CD8-positive, alpha-beta memory T cell (primary cell): Measurements from ENCODE around the gene GYG2. TPM values are rescaled to one million over a fixed set of nuclear protein-coding genes. Genes with fewer than 3 reads are reported as not detected.

ENCODE experiments used
- CTCF ChIA-PET: fragments of 350-600 bp; sonication (Branson Sonifier 250); formaldehyde crosslinking; loops from one replicate; lab custom pipeline; 2021; ENCODE audit warnings: antibody characterized with exemption; lab: Charles Lee
- POLR2A ChIA-PET: fragments of 350-600 bp; sonication (Branson Sonifier 250); formaldehyde crosslinking; loops from one replicate; lab custom pipeline; 2021; ENCODE audit warnings: antibody characterized with exemption; lab: Charles Lee
- DNase-seq, 5 donors: peaks; one replicate each; pipeline versions ENCODE4 v3.0.0 to v3.0.0-alpha.2; 2020 to 2022; ENCODE audit warnings: mixed read lengths in 1 of 5
- H3K27ac ChIP-seq: one replicate; pipeline ENCODE4 v1.7.0; 2013; ENCODE audit warnings: low read depth, mild to moderate bottlenecking, low read length, moderate library complexity
- H3K27me3 ChIP-seq: 2 replicates; pipeline ENCODE4 v1.7.0; 2013; ENCODE audit warnings: low read length, mild to moderate bottlenecking; ENCODE audit not compliant: insufficient read depth, poor library complexity, severe bottlenecking
- H3K36me3 ChIP-seq: 2 replicates; pipeline ENCODE4 v1.7.0; 2013; ENCODE audit warnings: mild to moderate bottlenecking, low read length, moderate library complexity; ENCODE audit not compliant: insufficient read depth
- H3K4me1 ChIP-seq: 2 replicates; pipeline ENCODE4 v1.7.0; 2013; ENCODE audit warnings: mild to moderate bottlenecking, low read length, moderate library complexity; ENCODE audit not compliant: insufficient read depth
- H3K4me3 ChIP-seq: 2 replicates; pipeline ENCODE4 v1.7.0; 2013; ENCODE audit warnings: mild to moderate bottlenecking, low read length
- H3K9me3 ChIP-seq: 2 replicates; pipeline ENCODE4 v1.7.0; 2013; ENCODE audit warnings: mild to moderate bottlenecking, low read length
- H3K27ac Mint-ChIP-seq, 8 donors: one replicate each; pipeline ENCODE4 v1.8.0; 2020 to 2021; ENCODE audit warnings: mixed read lengths in 8 of 8, mild to moderate bottlenecking in 6 of 8, inconsistent platforms in 3 of 8, moderate library complexity in 3 of 8
- H3K27me3 Mint-ChIP-seq, 2 donors: one replicate each; pipeline ENCODE4 v1.8.0; 2020 to 2021; ENCODE audit warnings: mixed read lengths in 2 of 2, mild to moderate bottlenecking in 1 of 2, moderate library complexity in 1 of 2
- H3K36me3 Mint-ChIP-seq, 3 donors: one replicate each; pipeline ENCODE4 v1.8.0; 2020 to 2021; ENCODE audit warnings: mixed read lengths in 3 of 3, inconsistent platforms in 1 of 3, mild to moderate bottlenecking in 1 of 3
- H3K4me1 Mint-ChIP-seq, 3 donors: one replicate each; pipeline ENCODE4 v1.8.0; 2020 to 2021; ENCODE audit warnings: mixed read lengths in 3 of 3, inconsistent platforms in 1 of 3, mild to moderate bottlenecking in 1 of 3
- H3K4me3 Mint-ChIP-seq, 7 donors: one replicate each; pipeline ENCODE4 v1.8.0; 2020 to 2021; ENCODE audit warnings: mixed read lengths in 7 of 7, mild to moderate bottlenecking in 6 of 7, moderate library complexity in 4 of 7, inconsistent platforms in 2 of 7
- H3K9me3 Mint-ChIP-seq, 5 donors: one replicate each; pipeline ENCODE4 v1.8.0; 2020 to 2022; ENCODE audit warnings: mixed read lengths in 5 of 5, mild to moderate bottlenecking in 3 of 5, moderate library complexity in 2 of 5, inconsistent platforms in 1 of 5
- polyA plus RNA-seq: library from polyadenylated mRNA; unstranded; fragments of 300-500 nt; fragmentation: Illumina TruSeq; gene quantifications from one replicate; pipeline ENCODE4 v1.2.3, GENCODE V29; 2021
- total RNA-seq, 2 experiments: library from RNA; stranded (reverse); gene quantifications; one replicate each; pipeline ENCODE4 v1.2.3, GENCODE V29; 2021

GYG2 gene
- total and polyA plus RNA-seq, 3 experiments from 2014 or later: not detected

GRCh38 chrX:2819345-2820135 lies 9.2 kb upstream of the GYG2 start:
- H3K36me3 ChIP-seq: no peaks in the 10 kb centered on the region
- H3K27ac Mint-ChIP-seq: no peak overlapping the region
- H3K4me3 ChIP-seq: no peak overlapping the region
- ChIA-PET CTCF (no interaction called here), POLR2A (no interaction called here)
- H3K4me1 ChIP-seq: no peaks in the 10 kb centered on the region
- H3K4me1 Mint-ChIP-seq: peaks cover 0 to 7% (median 1%) of the 10 kb centered on the region in 3 donors
- no peak for DNase-seq
- no peaks in the 10 kb centered on the region for H3K36me3 Mint-ChIP-seq
- H3K27ac ChIP-seq: no peak overlapping the region
- peaks cover 14 to 19% of the 10 kb centered on the region in 2 donors for H3K27me3 Mint-ChIP-seq
- no peaks in the 10 kb centered on the region for H3K9me3 Mint-ChIP-seq
- no peaks in the 10 kb centered on the region for H3K9me3 ChIP-seq
- no peaks in the 10 kb centered on the region for H3K27me3 ChIP-seq
- no peak overlapping the region for H3K4me3 Mint-ChIP-seq

- H3K27me3 Mint-ChIP-seq: peaks cover 13 to 19% of the 10 kb centered on the region in 2 donors
- Histone ChIP-seq H3K4me1 (no peaks in the 10 kb centered on the region), H3K27me3 (no peaks in the 10 kb centered on the region), H3K27ac (no peak overlapping the region), H3K9me3 (no peaks in the 10 kb centered on the region), H3K4me3 (no peak overlapping the region), H3K36me3 (no peaks in the 10 kb centered on the region)
- ChIA-PET CTCF (no interaction called here), POLR2A (no interaction called here)
- DNase-seq: no peak
- no peaks in the 10 kb centered on the region for H3K36me3 Mint-ChIP-seq
- no peaks in the 10 kb centered on the region for H3K9me3 Mint-ChIP-seq
- H3K4me3 Mint-ChIP-seq: no peak overlapping the region
- peak overlapping the region in 1 of 8 donors; percentile 55 for H3K27ac Mint-ChIP-seq
- H3K4me1 Mint-ChIP-seq: peaks cover 0 to 7% (median 1%) of the 10 kb centered on the region in 3 donors
Observed at GRCh38 chrX:2820136-2820771, 8.5 kb upstream of the GYG2 start.

DNA sequence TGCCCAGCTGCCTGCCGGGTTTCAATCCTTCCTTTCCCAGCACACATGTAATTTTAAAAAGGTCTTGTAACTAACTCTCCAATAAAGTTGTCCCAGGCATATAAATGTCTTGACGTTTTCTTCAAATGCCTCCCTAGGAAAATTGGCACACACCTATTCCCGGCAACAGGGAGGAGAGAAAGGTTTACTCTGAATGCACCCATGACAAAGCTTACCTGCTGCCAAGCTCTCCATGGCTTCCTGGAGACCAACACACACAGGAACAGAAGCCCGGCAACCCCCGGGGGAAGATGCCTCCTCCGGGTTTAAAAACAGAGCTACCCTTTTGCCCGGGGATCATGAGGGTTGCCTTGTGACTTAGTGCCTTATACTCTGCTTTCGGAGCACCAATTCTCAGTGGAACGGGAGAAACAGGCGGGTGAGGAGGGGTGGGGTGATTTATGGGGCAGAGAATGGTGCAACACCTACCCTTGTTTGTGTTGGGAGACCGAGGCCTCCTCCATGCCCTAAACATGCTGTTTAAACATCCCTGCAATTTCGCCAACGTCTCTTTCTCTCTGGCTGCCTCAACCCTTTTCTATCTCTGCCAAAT lies 4.8 kb upstream of the GYG2 start:
- CTCF ChIA-PET: no interaction called here
- H3K27ac ChIP-seq: no peak overlapping the region

DNA sequence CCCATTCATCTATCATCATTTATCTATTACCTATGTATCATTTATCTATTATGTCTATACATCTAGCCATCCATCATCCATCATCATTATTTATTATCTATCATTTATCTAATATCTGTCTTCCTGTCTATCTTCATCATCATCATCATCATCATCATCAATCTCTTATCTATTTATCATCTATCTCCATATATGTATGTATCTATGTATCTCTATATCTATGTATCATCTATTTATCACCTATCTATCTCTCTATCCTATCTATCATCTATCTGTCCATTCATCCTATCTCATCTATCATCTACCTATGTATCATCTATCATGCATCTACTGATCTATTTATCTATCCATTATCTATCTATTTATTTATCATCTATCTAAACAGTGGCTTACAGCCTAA lies 3.8 kb upstream of the GYG2 start:
- no peak overlapping the region for H3K27ac Mint-ChIP-seq
- Histone ChIP-seq H3K4me3 (no peak overlapping the region), H3K27me3 (no peaks in the 10 kb centered on the region), H3K36me3 (no peaks in the 10 kb centered on the region), H3K27ac (no peak overlapping the region), H3K4me1 (no peaks in the 10 kb centered on the region), H3K9me3 (no peaks in the 10 kb centered on the region)
- peaks cover 9 to 13% of the 10 kb centered on the region in 2 donors for H3K27me3 Mint-ChIP-seq
- no peaks in the 10 kb centered on the region for H3K36me3 Mint-ChIP-seq
- ChIA-PET POLR2A (no interaction called here), CTCF (no interaction called here)
- no peak overlapping the region for H3K4me3 Mint-ChIP-seq
- H3K9me3 Mint-ChIP-seq: no peaks in the 10 kb centered on the region
- H3K4me1 Mint-ChIP-seq: peaks cover 0 to 7% (median 1%) of the 10 kb centered on the region in 3 donors
- no peak for DNase-seq

More for the DNA sequence above, 4.8 kb upstream of the GYG2 start:
- no peaks in the 10 kb centered on the region for H3K36me3 Mint-ChIP-seq
- DNase-seq: no peak
- H3K27ac Mint-ChIP-seq: no peak overlapping the region
- Histone ChIP-seq H3K36me3 (no peaks in the 10 kb centered on the region), H3K27me3 (no peaks in the 10 kb centered on the region), H3K9me3 (no peaks in the 10 kb centered on the region), H3K4me1 (no peaks in the 10 kb centered on the region), H3K4me3 (no peak overlapping the region)
- peaks cover 9 to 19% of the 10 kb centered on the region in 2 donors for H3K27me3 Mint-ChIP-seq
- POLR2A ChIA-PET: no interaction called here
- H3K4me3 Mint-ChIP-seq: no peak overlapping the region
- no peaks in the 10 kb centered on the region for H3K9me3 Mint-ChIP-seq
- peaks cover 0 to 7% (median 1%) of the 10 kb centered on the region in 3 donors for H3K4me1 Mint-ChIP-seq

DNA sequence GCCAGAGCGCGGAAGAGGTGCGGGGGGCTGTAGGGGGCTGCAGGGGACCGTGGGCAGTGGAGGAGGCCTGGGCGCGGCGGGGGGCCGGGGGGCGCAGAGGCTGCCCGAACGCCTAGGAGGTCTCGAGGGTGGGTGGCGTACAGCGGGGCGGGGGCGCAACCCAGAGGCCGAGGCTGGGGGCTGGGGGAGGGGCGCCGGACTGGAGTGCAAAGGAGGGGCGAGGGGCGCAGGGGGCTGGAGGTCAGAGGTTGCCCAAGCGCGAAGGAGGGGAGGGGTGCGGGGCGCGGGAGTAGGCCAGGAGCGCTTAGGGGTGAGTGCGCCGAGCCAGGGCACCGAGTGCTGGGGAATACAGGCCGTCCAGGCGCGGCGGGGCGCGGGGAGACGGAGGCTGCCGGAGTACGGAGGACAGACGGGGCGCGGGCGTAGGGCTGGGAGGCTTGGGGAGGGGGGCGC lies 255 bp downstream of the GYG2 start:
- no peak overlapping the region for H3K27ac Mint-ChIP-seq
- no peaks in the 10 kb centered on the region for H3K27me3 ChIP-seq
- H3K27ac ChIP-seq: no peak overlapping the region
- H3K9me3 Mint-ChIP-seq: peaks cover 0 to 4% (median 0%) of the 10 kb centered on the region in 5 donors
- H3K4me3 Mint-ChIP-seq: peak overlapping the region in 1 of 7 donors; percentile 26
- CTCF ChIA-PET: no interaction called here
- H3K4me1 Mint-ChIP-seq: no peaks in the 10 kb centered on the region
- no peaks in the 10 kb centered on the region for H3K36me3 ChIP-seq
- POLR2A ChIA-PET: no interaction called here
- no peak for DNase-seq
- H3K9me3 ChIP-seq: no peaks in the 10 kb centered on the region
- no peak overlapping the region for H3K4me3 ChIP-seq
- H3K36me3 Mint-ChIP-seq: no peaks in the 10 kb centered on the region
- H3K4me1 ChIP-seq: no peaks in the 10 kb centered on the region
- H3K27me3 Mint-ChIP-seq: peaks cover 26% of the 10 kb centered on the region in 2 donors

GRCh38 chrX:2829469-2830246 lies 928 bp downstream of the GYG2 start:
- no peak overlapping the region for H3K27ac Mint-ChIP-seq
- ChIA-PET POLR2A (no interaction called here), CTCF (no interaction called here)
- peaks cover 22 to 25% of the 10 kb centered on the region in 2 donors for H3K27me3 Mint-ChIP-seq
- no peaks in the 10 kb centered on the region for H3K4me1 Mint-ChIP-seq
- H3K4me3 ChIP-seq: no peak overlapping the region
- peaks cover 0 to 4% (median 0%) of the 10 kb centered on the region in 5 donors for H3K9me3 Mint-ChIP-seq
- no peaks in the 10 kb centered on the region for H3K27me3 ChIP-seq
- H3K4me1 ChIP-seq: no peaks in the 10 kb centered on the region
- H3K36me3 Mint-ChIP-seq: no peaks in the 10 kb centered on the region
- H3K9me3 ChIP-seq: no peaks in the 10 kb centered on the region
- H3K36me3 ChIP-seq: no peaks in the 10 kb centered on the region
- no peak overlapping the region for H3K27ac ChIP-seq
- H3K4me3 Mint-ChIP-seq: no peak overlapping the region
- DNase-seq: no peak

DNA sequence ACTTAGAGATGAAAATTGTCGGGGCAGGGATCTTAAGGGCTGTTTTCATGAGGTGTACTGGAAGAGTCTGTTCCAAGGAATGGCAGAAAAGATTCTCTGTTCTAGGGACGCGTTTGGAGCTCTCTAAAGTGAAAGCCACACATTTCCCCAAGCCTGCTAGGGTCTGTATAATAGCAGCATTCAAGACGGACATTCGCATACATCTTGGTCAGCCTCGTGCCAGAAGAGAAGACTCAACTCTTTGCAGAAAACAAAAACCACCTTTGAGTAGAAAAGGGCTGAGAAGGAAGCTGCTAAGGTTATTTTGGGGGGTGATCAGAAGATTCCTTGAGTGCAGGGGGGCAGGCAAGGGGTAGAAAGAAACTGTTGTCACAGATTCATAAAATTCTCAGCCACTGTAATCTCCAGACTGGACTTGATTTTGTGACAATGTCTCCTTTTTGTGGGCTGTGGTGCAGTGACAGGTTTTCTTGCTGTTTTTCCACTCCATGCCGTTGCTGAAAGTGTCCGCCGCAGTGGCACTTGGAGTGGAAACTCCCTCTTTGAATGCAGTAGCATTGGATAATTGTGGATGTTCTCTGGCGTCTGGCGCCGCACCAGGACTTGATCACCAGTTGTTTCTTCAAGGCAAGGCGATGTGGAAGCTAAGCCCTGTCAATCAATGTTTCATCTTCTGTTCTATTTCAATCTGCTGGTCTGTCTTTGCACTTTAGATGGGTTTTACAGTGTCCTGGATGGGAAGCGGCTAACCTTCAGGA lies 2.9 kb downstream of the GYG2 start:
- Histone ChIP-seq H3K4me3 (no peak overlapping the region), H3K4me1 (no peaks in the 10 kb centered on the region), H3K36me3 (no peaks in the 10 kb centered on the region), H3K9me3 (no peaks in the 10 kb centered on the region), H3K27me3 (no peaks in the 10 kb centered on the region), H3K27ac (no peak overlapping the region)
- DNase-seq: no peak
- ChIA-PET POLR2A (no interaction called here), CTCF (no interaction called here)
- Mint-ChIP-seq H3K4me3 (peak overlapping the region in 1 of 7 donors; percentile 55), H3K4me1 (no peaks in the 10 kb centered on the region), H3K36me3 (peaks cover 0 to 7% (median 0%) of the 10 kb centered on the region in 3 donors), H3K9me3 (peaks cover 0 to 8% (median 5%) of the 10 kb centered on the region in 5 donors), H3K27me3 (peaks cover 26 to 32% of the 10 kb centered on the region in 2 donors), H3K27ac (no peak overlapping the region)
